Measurements from ENCODE around the gene REEP2.
A peak's percentile ranks its signal among the peaks of the same experiment; 100 is the strongest.

The REEP2 gene

GRCh38 chr5:138448481-138449398 lies 9.9 kb downstream of the REEP2 start:
- no peak for DNase-seq

- peak; percentile 87 to 91 for DNase-seq
Measured at GRCh38 chr5:138449501-138450239, 10.8 kb downstream of the REEP2 start.

GRCh38 chr5:138450971-138451370 lies 12.1 kb downstream of the REEP2 start:
- no peak for DNase-seq

- DNase-seq: no peak
Measured at GRCh38 chr5:138452720-138453119, 13.9 kb downstream of the REEP2 start.

GRCh38 chr5:138453590-138453989 lies 14.7 kb downstream of the REEP2 start:
- DNase-seq: no peak

- DNase-seq: no peak
Measured at GRCh38 chr5:138454121-138454520, 15.3 kb downstream of the REEP2 start.

- DNase-seq: no peak
Measured at GRCh38 chr5:138455232-138455930, 16.5 kb downstream of the REEP2 start.

- DNase-seq: no peak
Measured at GRCh38 chr5:138457531-138458275, 18.8 kb downstream of the REEP2 start.

GRCh38 chr5:138458384-138458783 lies 19.5 kb downstream of the REEP2 start:
- no peak for DNase-seq

GRCh38 chr5:138458856-138459255 lies 20.0 kb downstream of the REEP2 start:
- no peak for DNase-seq

GRCh38 chr5:138459311-138459933 lies 20.6 kb downstream of the REEP2 start:
- DNase-seq: peak; percentile 85 to 89

GRCh38 chr5:138460032-138460693 lies 21.3 kb downstream of the REEP2 start:
- DNase-seq: no peak

GRCh38 chr5:138461343-138462125 lies 22.7 kb downstream of the REEP2 start:
- DNase-seq: no peak

- DNase-seq: no peak
Measured at GRCh38 chr5:138463419-138464007, 24.7 kb downstream of the REEP2 start.

GRCh38 chr5:138464008-138464387 lies 25.1 kb downstream of the REEP2 start:
- peak; percentile 93 to 95 for DNase-seq

- peak; percentile 93 to 96 for DNase-seq
Measured at GRCh38 chr5:138464388-138465260, 25.8 kb downstream of the REEP2 start.

GRCh38 chr5:138465261-138466124 lies 26.6 kb downstream of the REEP2 start, which contains the start of gene EGR1:
Gene EGR1 (plus strand): TSS chr5:138465479. CDS start chr5:138465762, 283 bp downstream.
- peak; percentile 92 to 95 for DNase-seq

Measured in stimulated activated CD4-positive, alpha-beta T cell treated with anti-CD3 and anti-CD28 coated beads, Interleukin-2, amount 100 ng/mL, for 24 hours (primary cell).